HTR-8/SVneo (cell line): ENCODE data around the gene DDR2.

ENCODE experiments used
- DNase-seq: peaks from one replicate; pipeline ENCODE4 v3.0.0; 2011; ENCODE audit warnings: low spot score, mixed read lengths; ENCODE audit not compliant: insufficient read length
- FAIRE-seq: peaks from 2 replicates; lab custom pipeline; 2011; peaks lifted over from hg19 to GRCh38; lab: Jason Lieb, UNC

Gene DDR2

DNA sequence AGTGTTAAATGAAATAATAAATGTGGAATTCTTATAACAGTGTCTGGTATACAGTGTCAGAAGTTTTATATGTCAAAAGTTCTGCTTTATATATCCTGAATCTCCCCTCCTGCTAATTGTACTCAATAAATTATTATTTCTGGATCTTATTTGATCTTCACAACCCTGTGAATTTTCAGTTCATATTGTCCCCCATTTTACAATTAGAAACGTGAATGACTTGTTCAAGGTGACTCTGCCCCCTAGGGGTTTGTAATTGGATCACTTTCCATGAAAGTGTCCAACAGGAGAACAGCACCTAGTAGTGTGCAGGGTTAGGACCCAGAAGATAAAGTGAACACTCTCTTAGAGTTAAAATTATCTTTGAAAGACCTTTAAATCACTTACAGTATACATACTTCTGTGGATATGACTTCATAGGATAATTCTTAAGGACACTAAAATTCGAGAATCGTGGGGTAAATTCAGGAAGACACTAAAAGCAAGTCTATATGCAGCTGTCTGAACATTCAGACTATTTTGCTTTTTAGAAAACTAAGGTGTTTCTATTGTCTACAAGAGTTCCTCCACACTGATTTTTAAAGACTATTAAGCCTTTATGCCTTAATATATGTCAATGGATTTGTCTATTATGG, 4.5 kb upstream of the DDR2 start:
- FAIRE-seq: no peak
- DNase-seq: no peak

DNA sequence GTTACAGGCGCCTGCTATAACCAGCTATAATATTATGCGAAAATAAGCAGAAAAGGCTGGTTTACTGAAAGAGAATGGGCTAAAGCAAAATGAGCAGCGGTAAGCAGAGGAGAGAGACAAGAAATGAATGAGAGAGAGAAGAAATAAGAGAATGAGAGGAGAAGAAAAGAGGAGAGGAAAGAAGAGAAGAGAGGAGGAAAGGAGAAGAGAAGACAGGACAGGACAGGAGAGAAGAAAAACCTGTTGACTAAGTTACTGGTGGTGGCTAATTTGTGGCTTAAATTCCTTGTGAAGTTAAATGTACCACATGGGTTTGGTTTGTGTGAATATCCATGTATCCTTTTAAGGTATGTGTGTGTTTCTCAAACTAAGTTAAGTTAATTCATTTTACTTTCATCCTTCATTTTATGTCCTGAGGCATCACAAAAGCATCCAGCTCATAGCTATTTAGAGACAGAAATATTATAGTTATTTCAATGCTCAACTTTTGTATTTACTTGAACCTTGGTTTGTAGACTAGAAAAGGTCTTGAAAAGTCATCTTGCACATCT, 3.1 kb upstream of the DDR2 start:
- DNase-seq (no peak), FAIRE-seq (no peak)

GRCh38 chr1:162629651-162630050, 2.6 kb upstream of the DDR2 start:
- no peak for DNase-seq
- FAIRE-seq: no peak

DNA sequence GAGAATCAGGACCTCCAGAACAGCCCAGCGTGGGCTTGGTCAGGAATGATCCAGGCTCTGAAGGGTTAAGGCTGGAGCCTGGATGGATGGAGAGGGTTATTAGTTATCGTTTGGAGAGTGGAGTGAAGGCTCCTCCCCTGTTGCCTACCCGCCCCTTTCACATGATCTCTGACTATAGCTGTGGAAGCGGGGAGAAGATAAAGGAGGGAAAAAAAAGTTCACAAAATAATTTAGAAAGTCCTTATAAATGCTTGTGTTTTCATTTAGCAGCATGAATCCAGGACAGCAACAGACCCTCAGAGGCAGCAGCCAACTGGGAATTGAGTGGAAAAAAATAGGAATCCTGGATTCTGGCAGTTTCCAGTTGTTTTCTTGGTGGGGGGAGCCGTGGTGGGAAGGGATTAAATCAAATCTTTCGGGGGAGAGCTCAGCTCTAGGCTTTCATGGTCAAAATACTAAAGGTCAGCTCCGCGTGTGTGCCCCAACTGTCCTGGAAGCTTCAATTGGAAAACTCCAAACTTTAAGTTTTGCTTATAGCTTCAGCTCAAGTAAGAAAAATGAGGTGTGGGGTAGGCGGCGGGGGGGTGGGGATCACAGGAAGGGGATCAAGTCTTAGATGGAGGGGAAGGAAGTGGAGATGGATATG, 595 bp upstream of the DDR2 start:
- DNase-seq: peak; percentile 43
- no peak for FAIRE-seq

DNA sequence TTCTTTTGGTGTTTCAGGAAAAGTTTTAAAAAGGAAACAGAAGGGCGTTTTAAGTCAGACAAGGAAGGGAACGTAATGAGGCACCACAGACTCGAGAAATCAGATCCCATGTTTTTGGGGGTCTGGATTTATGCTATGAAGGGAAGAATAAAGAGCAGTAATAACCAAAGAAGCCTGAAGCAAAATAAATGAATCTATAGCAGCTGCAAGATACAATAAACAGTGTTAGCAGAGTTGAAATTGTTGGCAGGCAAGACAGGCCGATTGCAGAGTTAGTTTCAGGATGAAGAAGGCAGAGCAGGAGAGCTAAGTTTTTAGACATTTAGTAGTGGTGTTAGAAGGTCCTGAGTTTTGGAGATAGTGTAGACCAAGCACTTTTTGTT, 425 bp downstream of the DDR2 start:
- DNase-seq: no peak
- no peak for FAIRE-seq

- no peak for DNase-seq
- FAIRE-seq: no peak
These were observed 958 bp downstream of the DDR2 start for GRCh38 chr1:162633081-162633762.

GRCh38 chr1:162635418-162635817, 3.2 kb downstream of the DDR2 start:
- FAIRE-seq: no peak
- DNase-seq: no peak

GRCh38 chr1:162639718-162640117, 7.5 kb downstream of the DDR2 start:
- DNase-seq: no peak
- FAIRE-seq: no peak

DNA sequence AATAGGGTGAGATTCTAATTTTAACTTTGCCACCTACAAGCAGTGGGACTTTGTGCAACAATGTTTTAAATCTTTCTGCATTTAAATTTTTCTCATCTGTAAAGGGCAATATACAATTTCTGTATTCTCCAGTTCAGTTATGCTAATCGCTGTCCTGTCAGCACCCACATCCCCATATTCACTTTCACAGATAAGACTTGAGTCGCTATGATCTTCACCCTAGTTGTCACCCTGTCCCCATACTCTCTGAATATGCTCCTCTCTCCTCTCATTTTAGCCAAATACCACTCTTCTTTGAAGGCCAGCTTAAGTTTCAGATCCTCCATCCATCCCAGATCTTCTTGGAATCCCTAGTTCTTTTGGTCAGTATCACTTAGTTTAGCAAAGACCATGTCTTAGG, 8.8 kb downstream of the DDR2 start:
- no peak for DNase-seq
- no peak for FAIRE-seq

DNA sequence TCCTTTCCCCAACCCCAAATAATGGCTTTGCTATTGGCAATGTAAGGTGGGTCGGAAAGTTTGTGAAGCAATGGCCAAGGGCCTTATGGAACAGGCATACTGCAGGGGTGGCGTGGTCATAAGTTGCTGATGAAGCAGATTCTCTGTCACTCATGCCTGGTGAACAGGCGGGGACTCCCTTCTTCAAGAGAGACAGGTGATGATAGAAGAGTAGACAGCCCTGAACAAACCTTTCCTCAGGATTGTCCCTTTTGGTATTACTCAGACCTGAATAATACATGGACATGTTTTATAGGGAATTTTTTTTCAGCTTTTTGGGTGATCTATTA, 12.7 kb downstream of the DDR2 start:
- no peak for DNase-seq
- FAIRE-seq: no peak

- DNase-seq (no peak), FAIRE-seq (no peak)
These were observed 13.4 kb downstream of the DDR2 start for GRCh38 chr1:162645666-162646065.

- DNase-seq (no peak), FAIRE-seq (no peak)
These were observed 17.3 kb downstream of the DDR2 start for GRCh38 chr1:162649583-162649982.

DNA sequence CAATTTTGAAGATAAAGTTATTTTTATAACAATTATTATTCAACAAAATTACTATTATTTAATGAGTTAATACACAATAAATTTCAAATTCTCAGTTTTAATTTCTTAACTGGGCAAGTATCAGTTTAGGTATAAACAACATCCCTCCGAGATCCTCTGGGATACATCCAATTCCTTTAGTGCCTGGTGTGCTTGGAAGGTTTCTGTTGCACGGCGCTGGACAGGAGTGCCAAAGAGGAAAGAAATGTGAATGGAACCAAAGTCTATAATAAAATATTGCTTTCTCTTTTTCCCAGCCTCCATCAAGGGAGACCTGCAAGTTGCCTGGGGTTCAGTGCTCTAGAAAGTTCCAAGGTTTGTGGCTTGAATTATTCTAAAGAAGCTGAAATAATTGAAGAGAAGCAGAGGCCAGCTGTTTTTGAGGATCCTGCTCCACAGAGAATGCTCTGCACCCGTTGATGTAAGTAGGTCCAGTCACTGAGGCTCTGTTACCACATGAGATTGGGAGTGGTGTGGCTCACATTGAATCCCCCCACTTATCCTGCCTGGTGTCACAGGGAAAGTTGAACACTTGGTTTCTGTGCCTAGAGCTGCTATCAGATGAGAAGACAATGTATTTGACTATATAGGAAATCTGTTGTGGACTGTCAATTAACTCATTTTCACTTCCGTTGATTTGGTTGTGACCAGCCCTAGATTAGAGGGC, 22.8 kb downstream of the DDR2 start:
- FAIRE-seq (no peak), DNase-seq (no peak)

GRCh38 chr1:162656266-162656665, 24.0 kb downstream of the DDR2 start:
- FAIRE-seq: no peak

GRCh38 chr1:162660574-162660973, 28.3 kb downstream of the DDR2 start:
- DNase-seq (no peak), FAIRE-seq (no peak)

More at GRCh38 chr1:162656266-162656665, 24.0 kb downstream of the DDR2 start:
- no peak for DNase-seq

- no peak for DNase-seq
- FAIRE-seq: no peak
These were observed 29.1 kb downstream of the DDR2 start for GRCh38 chr1:162661336-162661735.

- FAIRE-seq (no peak), DNase-seq (no peak)
These were observed 29.7 kb downstream of the DDR2 start for GRCh38 chr1:162662013-162662412.

DNA sequence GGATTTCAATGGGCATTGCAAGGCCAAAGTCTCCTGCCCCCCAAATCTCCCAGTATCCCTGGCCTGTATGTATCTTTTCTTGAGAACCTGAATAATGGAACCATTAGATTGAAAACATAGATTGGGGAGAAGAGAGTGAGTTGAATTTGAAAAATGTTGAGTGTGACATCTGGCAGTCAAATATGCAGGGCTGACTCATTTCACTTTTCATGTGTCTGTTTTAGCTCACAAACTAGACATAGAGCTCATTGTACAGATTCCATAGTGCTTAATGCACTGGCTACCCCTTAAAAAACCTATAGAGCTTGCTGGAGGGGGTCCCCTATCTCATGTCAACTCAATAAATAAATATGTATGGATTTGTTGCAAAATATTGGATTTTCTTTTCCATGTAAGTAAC, 30.8 kb downstream of the DDR2 start:
- DNase-seq (no peak), FAIRE-seq (no peak)

- peak; percentile 17 for DNase-seq
These were observed 31.4 kb downstream of the DDR2 start for GRCh38 chr1:162663589-162664106.

GRCh38 chr1:162666006-162666645, 33.9 kb downstream of the DDR2 start:
- FAIRE-seq (no peak), DNase-seq (no peak)

More at GRCh38 chr1:162663589-162664106, 31.4 kb downstream of the DDR2 start:
- no peak for FAIRE-seq
